Gastroesophageal sphincter (tissue), 4 donors: ENCODE data around the gene CELSR2. TPM values are rescaled to one million over a fixed set of nuclear protein-coding genes. Genes with fewer than 3 reads are reported as not detected.
"Not testable (repeated sequence)": the region's sequence is repeated elsewhere in the genome, so short reads cannot be mapped to it uniquely, and the experiment has no call there.

Experiments used
- ATAC-seq: fragments of 150-250 bp; one replicate; pipeline ENCODE4 v1.9.1; 2016; ENCODE audit warnings: mild to moderate bottlenecking, moderate library complexity
- H3K27ac ChIP-seq, 4 donors: fragments of 200-600 bp; sonication (generic) in 3 of 4; 1 replicate in 3 of 4; 2 replicates in 1 of 4; pipeline ENCODE4 v1.5.1; 2016 to 2019
- H3K27me3 ChIP-seq: fragments of 200-600 bp; sonication (generic); one replicate; pipeline ENCODE4 v1.5.1; 2019
- H3K36me3 ChIP-seq, 2 donors: fragments of 200-600 bp; sonication (generic); one replicate each; pipeline ENCODE4 v1.5.1; 2019; ENCODE audit warnings: control low read depth in 1 of 2
- H3K4me1 ChIP-seq, 3 donors: fragments of 200-600 bp; sonication (generic); 1 replicate in 2 of 3; 2 replicates in 1 of 3; pipeline ENCODE4 v1.5.1; 2016 to 2019; ENCODE audit warnings: control low read depth in 2 of 3
- H3K4me3 ChIP-seq, 2 donors: fragments of 200-600 bp; sonication (generic); one replicate each; pipeline ENCODE4 v1.5.1; 2019; ENCODE audit warnings: mild to moderate bottlenecking in 1 of 2, moderate library complexity in 1 of 2
- H3K9me3 ChIP-seq, 3 donors: fragments of 200-600 bp; sonication (generic); one replicate each; pipeline ENCODE4 v1.5.1; 2017 to 2019; ENCODE audit warnings: control low read depth in 2 of 3
- CTCF ChIP-seq, 4 experiments: fragments of 200-600 bp in 2 of 4; fragments of 450-650 bp in 2 of 4; sonication (generic) in 1 of 4; IDR thresholded peaks; one replicate each; pipeline ENCODE4 v1.5.1; 2017 to 2019; ENCODE audit warnings: antibody characterized with exemption in 4 of 4, mild to moderate bottlenecking in 2 of 4, moderate library complexity in 2 of 4
- EP300 ChIP-seq: sonication (generic); formaldehyde crosslinking; IDR thresholded peaks from one replicate; pipeline ENCODE4 v1.6.1; 2017; ENCODE audit warnings: antibody characterized with exemption, mild to moderate bottlenecking
- POLR2A ChIP-seq, 2 donors: fragments of 450-650 bp; IDR thresholded peaks; one replicate each; pipeline ENCODE4 v1.6.1; 2017; ENCODE audit warnings: antibody characterized with exemption in 2 of 2, mild to moderate bottlenecking in 2 of 2, moderate library complexity in 1 of 2
- POLR2AphosphoS5 ChIP-seq: sonication (generic); formaldehyde crosslinking; IDR thresholded peaks from one replicate; pipeline ENCODE4 v1.6.1; 2017; ENCODE audit warnings: antibody characterized with exemption
- WGBS, 2 donors: methylation state at CpG; one replicate each; pipeline ENCODE4 v1.1.5; 2018; ENCODE audit warnings: low coverage in 1 of 2; 5-methylcytosine and 5-hydroxymethylcytosine counted together
- total RNA-seq, 4 donors: library from RNA; depleted of rRNA; stranded (reverse); fragments of >200 nt; gene quantifications; one replicate each; pipeline ENCODE4 v1.1.0, GENCODE V29; 2016

CELSR2 gene
- total RNA-seq, 4 donors from 2014 or later = 5.7 to 18.6 (median 9.1) TPM

GRCh38 chr1:109218516-109218915 is 30.8 kb upstream of the CELSR2 start:
- WGBS, 2 donors = 23 to 64% methylated on average over 1 to 3 of the region's 3 CpGs
- Histone ChIP-seq H3K9me3 (no peaks in the 10 kb centered on the region), H3K4me3 (no peak overlapping the region), H3K27me3 (no peaks in the 10 kb centered on the region), H3K4me1 (peaks cover 0 to 40% (median 9%) of the 10 kb centered on the region in 3 donors), H3K36me3 (peaks cover 0 to 21% of the 10 kb centered on the region in 2 donors), H3K27ac (no peak overlapping the region)
- no peak for TF ChIP-seq POLR2AphosphoS5
- no peak for TF ChIP-seq CTCF (IDR thresholded peaks at IDR 0.05)
- TF ChIP-seq POLR2A (IDR thresholded peaks at IDR 0.05) = no peak
- no peak for TF ChIP-seq EP300
- no peak for ATAC-seq

GRCh38 chr1:109221201-109221600 is 28.1 kb upstream of the CELSR2 start:
- H3K36me3 ChIP-seq = peaks cover 0 to 29% of the 10 kb centered on the region in 2 donors
- 100% methylated on average over 6 of the region's 9 CpGs; no CpG with 5 or more reads in 1 of the 2 donors for WGBS, 2 donors
- not testable (repeated sequence) for ATAC-seq

GRCh38 chr1:109225308-109225707 is 24.0 kb upstream of the CELSR2 start:
- Histone ChIP-seq H3K27ac (no peak overlapping the region), H3K36me3 (peaks cover 0 to 58% of the 10 kb centered on the region in 2 donors), H3K4me1 (peaks cover 0 to 28% (median 0%) of the 10 kb centered on the region in 3 donors), H3K27me3 (no peaks in the 10 kb centered on the region), H3K9me3 (no peaks in the 10 kb centered on the region), H3K4me3 (no peak overlapping the region)
- no peak for ATAC-seq
- TF ChIP-seq POLR2A (IDR thresholded peaks at IDR 0.05) = no peak
- TF ChIP-seq POLR2AphosphoS5 = no peak
- TF ChIP-seq CTCF (IDR thresholded peaks at IDR 0.05) = no peak
- TF ChIP-seq EP300 = no peak
- 87 to 89% methylated on average over 3 of the region's 3 CpGs for WGBS, 2 donors

More at GRCh38 chr1:109221201-109221600, 28.1 kb upstream of the CELSR2 start:
- not testable (repeated sequence) for H3K27ac ChIP-seq, H3K4me3 ChIP-seq, H3K9me3 ChIP-seq, H3K27me3 ChIP-seq
- peaks cover 0 to 40% (median 0%) of the 10 kb centered on the region in 3 donors for H3K4me1 ChIP-seq

GRCh38 chr1:109225711-109226445 is 23.5 kb upstream of the CELSR2 start:
- TF ChIP-seq POLR2A (IDR thresholded peaks at IDR 0.05) (no peak), EP300 (no peak), CTCF (IDR thresholded peaks at IDR 0.05) (no peak), POLR2AphosphoS5 (no peak)
- Histone ChIP-seq H3K27ac (no peak overlapping the region), H3K4me3 (no peak overlapping the region), H3K9me3 (no peaks in the 10 kb centered on the region), H3K4me1 (peaks cover 0 to 22% (median 0%) of the 10 kb centered on the region in 3 donors), H3K27me3 (no peaks in the 10 kb centered on the region), H3K36me3 (peaks cover 0 to 64% of the 10 kb centered on the region in 2 donors)
- ATAC-seq = no peak
- WGBS, 2 donors = 94 to 95% methylated on average over 2 to 3 of the region's 5 CpGs

- H3K4me1 ChIP-seq = peaks cover 0 to 21% (median 0%) of the 10 kb centered on the region in 3 donors
- H3K27ac ChIP-seq = no peak overlapping the region
- ATAC-seq = no peak
- TF ChIP-seq CTCF (IDR thresholded peaks at IDR 0.05) = no peak
- no peak for TF ChIP-seq POLR2A (IDR thresholded peaks at IDR 0.05)
- TF ChIP-seq POLR2AphosphoS5 = no peak
- no peak for TF ChIP-seq EP300
- H3K4me3 ChIP-seq = no peak overlapping the region
- H3K27me3 ChIP-seq = no peaks in the 10 kb centered on the region
- peaks cover 5 to 74% of the 10 kb centered on the region in 2 donors for H3K36me3 ChIP-seq
- no peaks in the 10 kb centered on the region for H3K9me3 ChIP-seq
- WGBS, 2 donors = 72 to 85% methylated on average over 3 of the region's 3 CpGs
These were observed 21.2 kb upstream of the CELSR2 start for GRCh38 chr1:109228167-109228566.
